Measurements from ENCODE around the gene CDHR5.

Gene CDHR5

GRCh38 chr11:645536-645935, 20.8 kb upstream of the CDHR5 start:
- no peak for DNase-seq (ENCODE audit: low read depth in 2 of 2)

GRCh38 chr11:643849-644738, 19.3 kb upstream of the CDHR5 start:
- DNase-seq (ENCODE audit: low read depth in 2 of 2) = no peak

GRCh38 chr11:643366-643765, 18.6 kb upstream of the CDHR5 start:
- DNase-seq (ENCODE audit: low read depth in 2 of 2) = no peak

DNA sequence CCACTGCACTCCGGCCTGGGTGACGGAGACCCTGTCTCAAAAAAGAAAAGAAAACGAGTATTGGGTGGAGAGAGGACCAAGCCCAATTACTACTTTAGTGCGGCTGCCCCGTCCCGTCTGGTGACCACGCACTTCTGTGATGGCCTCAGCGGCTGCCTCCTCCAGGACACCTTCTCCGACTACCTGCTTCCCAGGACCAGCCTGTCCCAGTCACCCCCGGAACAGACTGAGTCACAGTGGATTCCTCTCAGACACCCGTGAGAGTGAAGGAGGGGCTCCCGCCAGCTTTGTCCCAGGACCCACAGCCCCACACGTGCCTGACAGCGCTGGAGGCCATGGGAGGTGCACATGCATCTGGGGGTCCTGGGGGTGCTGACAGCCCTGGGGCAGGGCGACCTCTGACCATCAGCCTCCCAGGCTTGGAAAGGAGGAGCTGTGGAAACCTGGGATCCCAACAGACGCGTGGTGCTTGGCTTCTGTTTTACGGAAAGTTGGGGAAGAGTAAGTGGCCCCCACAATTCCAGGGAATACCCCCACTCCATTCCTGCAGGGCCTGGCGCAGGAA, 17.1 kb upstream of the CDHR5 start:
- DNase-seq (ENCODE audit: low read depth in 2 of 2) = no peak

DNA sequence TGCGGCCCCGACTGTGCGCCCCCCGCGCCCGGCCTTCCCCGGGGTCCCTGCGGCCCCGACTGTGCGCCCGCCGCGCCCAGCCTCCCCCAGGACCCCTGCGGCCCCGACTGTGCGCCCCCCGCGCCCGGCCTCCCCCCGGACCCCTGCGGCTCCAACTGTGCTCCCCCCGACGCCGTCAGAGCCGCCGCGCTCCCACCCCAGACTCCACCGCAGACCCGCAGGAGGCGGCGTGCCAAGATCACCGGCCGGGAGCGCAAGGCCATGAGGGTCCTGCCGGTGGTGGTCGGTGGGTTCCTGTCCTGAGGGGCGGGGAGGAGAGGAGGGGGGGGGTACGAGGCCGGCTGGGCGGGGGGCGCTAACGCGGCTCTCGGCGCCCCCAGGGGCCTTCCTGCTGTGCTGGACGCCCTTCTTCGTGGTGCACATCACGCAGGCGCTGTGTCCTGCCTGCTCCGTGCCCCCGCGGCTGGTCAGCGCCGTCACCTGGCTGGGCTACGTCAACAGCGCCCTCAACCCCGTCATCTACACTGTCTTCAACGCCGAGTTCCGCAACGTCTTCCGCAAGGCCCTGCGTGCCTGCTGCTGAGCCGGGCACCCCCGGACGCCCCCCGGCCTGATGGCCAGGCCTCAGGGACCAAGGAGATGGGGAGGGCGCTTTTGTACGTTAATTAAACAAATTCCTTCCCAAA, 15.4 kb upstream of the CDHR5 start:
- DNase-seq (ENCODE audit: low read depth in 2 of 2) = no peak

DNA sequence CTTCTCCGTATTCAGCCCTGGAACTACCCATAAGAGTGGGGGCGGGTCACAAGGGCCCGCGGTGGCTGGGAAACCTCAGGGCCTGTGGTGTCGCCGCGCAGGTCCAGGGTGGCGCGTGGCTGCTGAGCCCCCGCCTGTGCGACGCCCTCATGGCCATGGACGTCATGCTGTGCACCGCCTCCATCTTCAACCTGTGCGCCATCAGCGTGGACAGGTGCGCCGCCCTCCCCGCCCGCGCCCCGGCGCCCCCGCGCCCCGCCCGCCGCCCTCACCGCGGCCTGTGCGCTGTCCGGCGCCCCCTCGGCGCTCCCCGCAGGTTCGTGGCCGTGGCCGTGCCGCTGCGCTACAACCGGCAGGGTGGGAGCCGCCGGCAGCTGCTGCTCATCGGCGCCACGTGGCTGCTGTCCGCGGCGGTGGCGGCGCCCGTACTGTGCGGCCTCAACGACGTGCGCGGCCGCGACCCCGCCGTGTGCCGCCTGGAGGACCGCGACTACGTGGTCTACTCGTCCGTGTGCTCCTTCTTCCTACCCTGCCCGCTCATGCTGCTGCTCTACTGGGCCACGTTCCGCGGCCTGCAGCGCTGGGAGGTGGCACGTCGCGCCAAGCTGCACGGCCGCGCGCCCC, 14.7 kb upstream of the CDHR5 start:
- no peak for DNase-seq (ENCODE audit: low read depth in 2 of 2)

DNA sequence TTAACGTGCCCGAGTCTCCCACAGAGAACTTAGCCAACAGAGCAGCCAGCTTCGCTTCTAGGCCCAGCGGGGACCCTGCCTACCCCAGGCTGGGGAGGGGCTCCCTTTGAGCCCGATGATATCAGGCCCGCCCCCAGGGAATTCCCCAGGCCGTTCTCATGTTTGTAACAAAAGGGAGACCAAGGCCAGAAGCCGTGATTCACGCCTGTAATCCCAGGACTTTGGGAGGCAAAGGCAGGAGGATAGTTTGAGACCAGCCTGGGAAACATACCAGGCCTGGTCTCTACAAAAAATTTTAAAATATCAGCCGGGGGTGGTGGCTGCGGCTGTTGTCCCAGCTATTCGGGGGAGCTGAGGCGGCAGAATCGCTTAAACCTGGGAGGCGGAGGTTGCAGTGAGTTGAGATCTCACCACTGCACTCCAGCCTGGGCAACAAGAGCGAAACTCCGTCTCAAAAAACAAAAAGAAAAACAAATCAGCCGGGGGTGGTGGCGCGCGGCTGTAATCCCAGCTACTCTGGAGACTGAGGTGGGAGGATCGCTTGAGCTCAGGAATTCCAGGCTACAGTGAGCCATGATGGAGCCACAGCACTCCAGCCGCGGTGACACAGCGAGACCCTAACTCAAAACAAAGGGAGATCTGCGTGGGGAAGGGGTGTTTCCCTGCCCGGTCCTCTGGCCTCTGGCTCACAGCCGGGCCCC, 14.0 kb upstream of the CDHR5 start:
- no peak for DNase-seq (ENCODE audit: low read depth in 2 of 2)

GRCh38 chr11:637593-638521, 13.1 kb upstream of the CDHR5 start:
- DNase-seq (ENCODE audit: low read depth in 2 of 2) = no peak

GRCh38 chr11:637333-637592, 12.5 kb upstream of the CDHR5 start:
- no peak for DNase-seq (ENCODE audit: low read depth in 2 of 2)

GRCh38 chr11:636511-637332, 12.0 kb upstream of the CDHR5 start, which contains the start of gene DRD4:
Gene DRD4 (plus strand): TSS chr11:637269. CDS start chr11:637305, 36 bp downstream.
- no peak for DNase-seq (ENCODE audit: low read depth in 2 of 2)

DNA sequence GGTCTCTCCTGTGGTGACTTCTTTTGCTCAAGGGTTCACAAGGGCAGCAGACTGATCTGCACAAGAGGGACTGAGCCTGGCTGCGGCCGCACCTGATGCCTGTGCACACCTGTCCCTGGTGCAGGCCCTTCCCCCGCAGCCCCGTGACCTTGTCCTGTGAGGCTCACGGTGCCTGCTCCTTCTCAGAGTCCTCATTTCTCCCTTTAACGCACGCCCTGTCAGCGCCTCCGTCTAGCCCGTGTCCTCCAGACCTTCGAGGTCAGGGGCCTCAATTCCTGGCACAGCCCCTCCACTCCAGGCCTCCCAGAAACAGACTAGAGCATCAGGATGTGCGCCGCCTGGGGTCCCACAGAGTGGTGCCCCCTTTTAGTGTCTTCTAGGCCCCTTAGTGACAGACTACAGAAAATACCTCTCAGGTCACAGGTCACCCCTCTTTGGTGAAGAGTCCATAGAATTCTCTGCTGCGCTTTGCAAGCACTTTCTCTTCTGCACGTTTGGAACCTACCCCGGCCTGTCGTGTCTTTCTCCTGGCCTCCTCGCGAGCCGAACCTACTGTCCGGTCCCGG, 11.3 kb upstream of the CDHR5 start:
- no peak for DNase-seq (ENCODE audit: low read depth in 2 of 2)

DNA sequence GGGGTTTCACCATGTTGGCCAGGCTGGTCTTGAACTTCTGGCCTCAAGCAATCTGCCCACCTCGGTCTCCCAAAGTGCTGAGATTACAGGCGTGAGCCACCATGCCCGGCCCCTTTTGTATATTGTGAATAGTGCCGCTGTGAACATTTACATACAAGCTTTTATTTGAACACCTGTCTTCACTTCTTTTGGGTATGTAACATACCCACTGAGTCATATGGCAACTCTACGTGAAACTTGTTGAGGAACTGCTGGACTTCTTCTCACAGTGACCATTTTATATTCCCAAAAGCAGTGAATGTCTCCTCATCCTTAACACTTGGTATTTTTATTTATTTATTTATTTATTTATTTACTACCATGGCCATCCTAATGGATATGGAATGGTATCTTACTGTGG, 6.1 kb upstream of the CDHR5 start:
- DNase-seq (ENCODE audit: low read depth in 2 of 2) = no peak

DNA sequence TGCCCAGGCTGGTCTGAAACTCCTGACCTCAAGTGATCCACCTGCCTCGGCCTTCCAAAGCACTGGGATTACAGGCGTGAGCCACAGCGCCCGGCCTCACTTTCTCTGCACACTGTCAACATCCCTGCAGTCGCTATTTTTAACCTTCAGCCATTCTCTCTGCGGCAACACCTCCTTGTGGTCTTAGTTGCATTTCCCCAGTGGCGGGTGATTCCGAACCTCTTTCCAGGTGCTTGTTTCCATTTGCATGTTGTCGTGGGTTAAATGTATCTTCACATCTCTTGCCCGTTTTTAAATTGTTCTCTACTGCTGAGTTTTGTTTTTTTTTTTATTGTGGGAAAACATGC, 4.5 kb upstream of the CDHR5 start:
- no peak for DNase-seq (ENCODE audit: low read depth in 2 of 2)

GRCh38 chr11:628056-628455, 3.3 kb upstream of the CDHR5 start:
- no peak for DNase-seq (ENCODE audit: low read depth in 2 of 2)

DNA sequence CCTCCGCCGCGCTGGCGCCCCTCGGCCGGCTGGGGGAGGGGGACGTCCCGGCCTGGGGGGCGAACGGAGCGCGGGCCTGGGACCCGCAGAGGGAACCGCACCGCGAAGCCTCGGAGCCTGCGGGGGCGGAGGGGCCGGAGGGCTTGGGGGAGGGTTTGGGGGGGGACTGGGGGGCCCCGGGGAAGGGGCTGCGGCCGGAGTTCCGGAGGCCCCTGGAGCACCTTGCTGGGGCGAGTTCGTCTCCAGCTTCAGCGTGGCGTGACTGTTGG, 2.5 kb upstream of the CDHR5 start:
- no peak for DNase-seq (ENCODE audit: low read depth in 2 of 2)

DNA sequence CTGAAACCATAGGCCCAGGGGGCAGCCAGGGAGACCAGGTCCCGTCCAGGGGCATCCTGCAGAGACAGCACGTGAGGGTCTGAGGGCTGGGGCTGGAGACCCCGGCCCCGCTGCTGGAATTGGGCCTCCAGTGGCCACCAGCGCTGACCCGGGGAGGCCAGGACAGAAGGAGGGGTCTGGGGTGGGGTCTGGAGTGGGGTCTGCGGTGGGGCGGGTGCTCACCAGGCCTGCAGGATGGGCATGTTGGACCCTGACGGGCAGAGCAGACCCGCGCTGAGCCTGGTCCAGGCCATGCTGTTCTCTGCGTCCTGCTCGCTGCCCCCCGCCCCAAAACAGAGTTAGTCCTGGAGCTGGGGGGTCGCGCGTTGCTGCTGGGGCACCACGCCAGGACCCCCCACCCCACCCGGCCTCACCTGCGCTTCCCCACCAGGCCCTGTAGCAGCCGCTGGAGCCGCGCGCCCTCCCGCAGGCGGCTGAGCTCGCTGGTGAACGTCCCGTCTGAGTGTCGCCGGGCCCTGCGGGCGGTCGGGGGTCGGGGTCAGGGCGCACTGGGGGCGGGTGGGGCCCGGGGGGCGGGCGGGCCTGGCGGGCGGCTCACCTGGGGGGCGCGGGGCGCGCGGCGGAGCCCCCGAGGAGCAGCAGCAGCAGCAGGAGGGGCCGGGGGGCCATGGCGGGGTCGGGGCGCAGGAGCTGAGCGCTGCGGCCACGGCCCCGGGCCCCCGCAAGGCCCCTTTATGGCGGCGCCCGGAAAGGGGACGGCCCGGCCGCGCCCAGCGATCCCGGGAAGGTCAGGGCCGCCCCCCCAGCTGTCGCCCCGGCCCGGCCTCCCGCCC, 1.9 kb upstream of the CDHR5 start, which contains the start of gene SCT:
TSS of gene SCT (minus strand) at position 707 of the 833 bp plus-strand sequence. CDS start at position 669, 38 bp downstream.
- DNase-seq (ENCODE audit: low read depth in 2 of 2) = no peak

DNA sequence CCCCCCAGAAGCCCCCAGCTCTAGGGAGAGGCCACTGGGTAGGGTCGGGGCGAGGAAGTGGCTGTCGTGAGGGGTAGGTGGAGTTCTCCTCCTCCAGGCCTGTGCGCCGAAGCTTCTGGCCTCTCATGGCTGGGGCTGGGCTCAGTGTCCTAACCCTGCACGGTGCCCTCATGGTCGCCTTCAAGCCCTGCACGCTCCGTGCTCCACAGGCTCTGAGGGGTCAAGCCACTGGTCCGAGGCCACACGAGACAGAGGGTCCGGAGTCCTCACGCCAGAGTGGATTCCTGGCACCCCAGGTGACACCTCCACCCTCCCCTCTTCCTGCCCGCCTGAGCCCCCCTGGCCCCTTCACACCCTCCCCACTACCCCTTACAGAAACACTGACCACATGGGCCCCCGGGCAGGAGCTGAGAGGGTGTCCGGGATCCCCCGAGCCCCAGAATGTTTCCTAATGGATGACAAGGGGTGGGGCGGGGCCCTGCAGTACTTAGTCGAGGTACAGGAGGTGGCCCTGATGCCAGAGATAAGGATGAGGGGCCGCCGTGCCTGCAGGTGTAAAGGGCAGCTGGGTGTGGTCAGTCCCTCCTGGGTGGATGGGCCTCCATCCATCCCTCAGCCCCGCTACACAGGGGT, 997 bp upstream of the CDHR5 start:
- no peak for DNase-seq (ENCODE audit: low read depth in 2 of 2)

DNA sequence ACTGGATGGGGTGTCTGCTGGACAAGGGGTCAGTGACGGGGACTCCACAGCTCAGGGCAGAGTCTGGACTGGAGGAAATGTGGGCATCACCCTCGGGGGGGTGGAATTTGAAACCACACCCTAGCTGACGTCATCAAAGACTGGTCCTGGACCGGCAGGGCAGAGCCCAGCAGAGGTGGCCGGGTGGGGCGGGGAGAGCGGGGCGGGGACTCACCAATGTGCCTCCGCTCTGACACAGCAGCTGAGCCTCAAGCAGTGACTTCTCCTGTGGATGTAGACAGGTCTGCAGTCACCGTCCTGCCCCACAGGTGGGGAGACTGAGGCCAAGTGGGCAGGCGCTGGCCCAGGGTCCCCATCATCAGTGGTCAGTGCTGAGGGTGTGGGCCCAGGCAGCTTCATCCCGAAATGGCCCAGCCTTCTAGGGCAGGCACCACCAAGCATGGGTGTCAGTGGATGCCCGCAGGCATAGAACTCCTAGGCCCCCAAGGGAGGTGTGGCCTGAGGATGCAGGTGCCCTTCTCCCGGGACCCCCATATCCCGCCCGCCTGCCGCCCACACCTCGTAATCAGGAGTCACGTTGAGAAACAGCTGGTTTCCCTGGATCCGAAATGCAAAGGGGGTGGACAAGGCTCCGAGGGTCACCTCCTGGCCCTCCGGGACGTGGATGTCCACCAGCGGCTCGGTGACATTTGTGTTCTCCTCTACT, 603 bp downstream of the CDHR5 start:
- DNase-seq (ENCODE audit: low read depth in 2 of 2) = no peak

Measured in fibroblast of skin of left quadriceps (primary cell).